ENCODE results near the gene PAGR1.
A peak's percentile ranks its signal among the peaks of the same experiment; 100 is the strongest.
"Not testable (repeated sequence)": the region's sequence is repeated elsewhere in the genome, so short reads cannot be mapped to it uniquely, and the experiment has no call there.

Gene PAGR1

GRCh38 chr16:29862383-29862883 lies 46.5 kb downstream of the PAGR1 start:
- DNase-seq (ENCODE audit: low read depth) = no peak
- peak overlapping the region; percentile 77 for H3K4me3 ChIP-seq (ENCODE audit: low read depth, low read length)
- no peak for TF ChIP-seq MYC (IDR thresholded peaks at IDR 0.05; ENCODE audit: low read depth, low read length)
- no peak for TF ChIP-seq POLR2A (IDR thresholded peaks at IDR 0.05; ENCODE audit: extremely low read depth, insufficient read length)
- no peak for TF ChIP-seq CTCF (IDR thresholded peaks at IDR 0.05; ENCODE audit: low read depth, low read length)
- TF ChIP-seq, protein P1, sequence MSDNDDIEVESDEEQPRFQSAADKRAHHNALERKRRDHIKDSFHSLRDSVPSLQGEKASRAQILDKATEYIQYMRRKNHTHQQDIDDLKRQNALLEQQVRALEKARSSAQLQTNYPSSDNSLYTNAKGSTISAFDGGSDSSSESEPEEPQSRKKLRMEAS (IDR thresholded peaks at IDR 0.05; ENCODE audit: low read depth, low read length) = no peak

DNA sequence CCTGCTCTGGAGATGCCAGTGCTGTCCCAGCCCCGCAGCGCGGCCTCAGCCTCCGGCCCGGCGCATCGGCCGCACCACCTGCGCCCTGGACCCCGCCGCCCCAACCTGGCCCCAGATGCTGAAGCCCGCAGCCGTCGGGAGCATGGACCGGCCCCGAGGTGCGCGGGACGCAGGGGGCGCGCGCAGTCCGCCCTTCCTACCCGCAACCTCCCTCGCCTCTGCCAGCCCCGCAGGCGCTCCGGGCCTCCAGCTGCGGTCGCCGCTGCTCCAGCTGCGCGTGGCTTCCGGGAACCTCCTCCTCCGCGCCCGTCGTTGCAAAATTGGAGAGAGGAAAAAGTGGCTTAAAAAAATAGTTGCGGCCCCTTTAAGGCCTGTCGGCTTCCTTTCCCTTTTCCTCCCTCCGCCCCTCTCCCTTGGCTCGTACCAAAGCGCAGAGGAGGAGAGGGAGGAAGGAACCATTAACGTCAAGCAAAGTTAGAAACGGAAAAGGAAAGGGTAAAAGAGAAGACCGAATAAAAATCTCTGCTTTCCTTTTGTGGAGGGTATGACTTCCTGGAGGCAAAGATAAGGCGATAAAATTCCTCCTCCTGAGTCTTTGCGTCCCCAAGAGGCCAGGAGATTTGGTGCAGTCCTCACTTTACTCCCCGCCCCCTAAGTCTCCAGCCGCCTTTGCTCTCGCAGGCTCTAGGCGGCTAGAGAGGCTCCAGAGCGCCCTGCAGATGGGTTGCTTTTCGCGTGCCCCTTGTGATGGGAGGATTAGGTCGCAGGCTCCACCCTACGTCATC lies 47.1 kb downstream of the PAGR1 start, which contains the start of gene CDIPT:
Gene CDIPT, minus strand, starts transcription at position 343 of the 785 bp plus-strand sequence. CDS start 369 bp downstream, outside the sequence.
- H3K4me3 ChIP-seq (ENCODE audit: low read depth, low read length) = peak within 1 kb of the TSS; percentile 77
- DNase-seq (ENCODE audit: low read depth) = peak; percentile 97
- TF ChIP-seq POLR2A (IDR thresholded peaks at IDR 0.05; ENCODE audit: extremely low read depth, insufficient read length) (peak; percentile 30), MYC (IDR thresholded peaks at IDR 0.05; ENCODE audit: low read depth, low read length) (peak; percentile 77), CTCF (IDR thresholded peaks at IDR 0.05; ENCODE audit: low read depth, low read length) (peak; percentile 58)
- TF ChIP-seq, protein P1 (IDR thresholded peaks at IDR 0.05; ENCODE audit: low read depth, low read length) = peak; percentile 62

- TF ChIP-seq MYC (IDR thresholded peaks at IDR 0.05; ENCODE audit: low read depth, low read length) (no peak; the same call in 1 of the 2 replicates), POLR2A (IDR thresholded peaks at IDR 0.05; ENCODE audit: extremely low read depth, insufficient read length) (no peak), CTCF (IDR thresholded peaks at IDR 0.05; ENCODE audit: low read depth, low read length) (no peak)
- TF ChIP-seq, protein P1 (IDR thresholded peaks at IDR 0.05; ENCODE audit: low read depth, low read length) = no peak
- no peak overlapping the region for H3K4me3 ChIP-seq (ENCODE audit: low read depth, low read length)
- no peak for DNase-seq (ENCODE audit: low read depth)
Observed at GRCh38 chr16:29863669-29863984, 47.7 kb downstream of the PAGR1 start.

- DNase-seq (ENCODE audit: low read depth) = no peak
- no peak for TF ChIP-seq POLR2A (IDR thresholded peaks at IDR 0.05; ENCODE audit: extremely low read depth, insufficient read length)
- no peak for TF ChIP-seq CTCF (IDR thresholded peaks at IDR 0.05; ENCODE audit: low read depth, low read length)
- TF ChIP-seq MYC (IDR thresholded peaks at IDR 0.05; ENCODE audit: low read depth, low read length) = no peak
- TF ChIP-seq, protein P1 (IDR thresholded peaks at IDR 0.05; ENCODE audit: low read depth, low read length) = no peak
- no peak overlapping the region for H3K4me3 ChIP-seq (ENCODE audit: low read depth, low read length)
Observed at GRCh38 chr16:29864205-29864604, 48.3 kb downstream of the PAGR1 start.

- H3K4me3 ChIP-seq (ENCODE audit: low read depth, low read length) = no peak overlapping the region
- no peak for TF ChIP-seq CTCF (IDR thresholded peaks at IDR 0.05; ENCODE audit: low read depth, low read length)
- no peak for TF ChIP-seq MYC (IDR thresholded peaks at IDR 0.05; ENCODE audit: low read depth, low read length)
- no peak for TF ChIP-seq POLR2A (IDR thresholded peaks at IDR 0.05; ENCODE audit: extremely low read depth, insufficient read length)
- TF ChIP-seq, protein P1 (IDR thresholded peaks at IDR 0.05; ENCODE audit: low read depth, low read length) = no peak
- no peak for DNase-seq (ENCODE audit: low read depth)
Observed at GRCh38 chr16:29868396-29869009, 52.6 kb downstream of the PAGR1 start.

DNA sequence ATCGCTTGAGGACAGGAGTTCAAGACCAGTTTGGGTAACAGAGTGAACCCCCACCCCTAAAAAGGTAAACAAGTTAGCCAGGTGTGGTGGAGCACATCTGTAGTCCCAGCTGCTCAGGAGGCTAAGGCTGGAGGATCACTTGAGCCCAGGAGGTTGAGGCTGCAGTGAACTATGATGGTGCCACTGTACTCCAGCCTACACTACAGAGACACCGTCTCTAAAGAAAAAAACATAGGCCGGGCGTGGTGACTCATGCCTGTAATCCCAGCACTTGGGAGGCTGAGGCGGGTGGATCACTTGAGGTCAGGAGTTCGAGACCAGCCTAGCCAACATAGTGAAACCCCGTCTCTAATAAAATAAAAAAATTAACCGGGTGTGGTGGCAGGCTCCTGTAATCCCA lies 53.1 kb downstream of the PAGR1 start:
- DNase-seq (ENCODE audit: low read depth); H3K4me3 ChIP-seq (ENCODE audit: low read depth, low read length): not testable (repeated sequence)
